ENCODE data around the gene SLC6A1.
"Not testable (repeated sequence)": the region's sequence is repeated elsewhere in the genome, so short reads cannot be mapped to it uniquely, and the experiment has no call there.

The SLC6A1 gene

DNA sequence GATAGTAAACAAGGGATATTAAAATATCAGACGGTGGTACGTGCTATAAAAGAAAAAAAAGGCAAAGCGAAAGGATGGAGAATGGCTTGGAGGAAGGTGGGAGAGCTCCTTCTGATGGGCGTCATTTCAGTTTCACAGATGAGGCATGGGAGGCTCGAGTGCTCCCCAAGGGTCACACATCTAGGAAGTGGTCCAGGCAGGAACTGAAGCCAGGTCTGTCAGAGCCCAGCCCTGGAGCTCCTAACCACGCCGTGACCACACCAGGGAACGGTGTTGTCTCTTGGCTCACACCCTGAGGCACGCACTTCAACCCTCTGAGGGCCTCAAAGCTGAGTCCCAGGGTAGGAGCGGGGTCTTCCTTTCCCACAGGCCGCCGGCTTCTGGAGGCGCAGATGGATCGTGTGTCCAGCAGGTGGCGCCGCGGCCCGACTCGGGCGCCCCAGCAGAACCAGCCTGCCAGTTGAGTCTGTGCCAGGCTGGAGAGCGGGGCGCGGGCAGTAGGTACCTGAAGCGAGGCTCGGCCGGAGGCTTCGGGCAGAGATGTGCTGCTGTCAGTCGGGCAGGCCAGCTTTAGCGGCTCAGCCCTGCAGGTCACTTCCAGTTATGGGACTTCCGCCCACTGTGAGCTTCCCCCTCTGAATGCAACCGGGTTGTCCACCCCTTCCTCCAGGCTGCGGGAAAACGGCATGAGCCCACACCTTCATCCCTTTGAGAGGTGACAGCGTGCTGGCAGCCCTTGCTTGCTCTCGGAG, 68.1 kb downstream of the SLC6A1 start:
- DNase-seq (ENCODE audit: low spot score), result peak; percentile 32

DNA sequence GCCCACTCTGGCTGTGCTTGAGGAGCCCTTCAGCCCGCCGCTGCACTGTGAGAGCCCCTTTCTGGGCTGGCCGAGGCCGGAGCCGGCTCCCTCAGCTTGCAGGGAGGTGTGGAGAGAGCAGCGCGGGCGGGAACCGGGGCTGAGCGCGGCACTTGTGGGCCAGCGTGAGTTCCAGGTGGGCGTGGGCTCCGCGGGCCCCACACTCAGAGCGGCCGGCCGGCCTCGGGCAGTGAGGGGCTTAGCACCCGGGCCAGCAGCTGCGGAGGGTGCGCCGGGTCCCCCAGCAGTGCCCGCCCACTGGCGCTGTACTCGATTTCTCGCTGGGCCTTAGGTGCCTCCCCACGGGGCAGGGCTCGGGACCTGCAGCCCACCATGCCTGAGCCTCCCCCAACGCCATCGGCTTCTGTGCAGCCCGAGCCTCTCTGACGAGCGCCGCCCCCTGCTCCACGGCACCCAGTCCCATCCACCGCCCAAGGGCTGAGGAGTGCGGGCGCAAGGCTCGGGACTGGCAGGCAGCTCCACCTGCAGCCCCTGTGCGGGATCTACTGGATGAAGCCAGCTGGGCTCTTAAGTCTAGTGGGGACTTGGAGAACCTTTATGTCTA, 68.8 kb downstream of the SLC6A1 start:
- not testable (repeated sequence) for DNase-seq (ENCODE audit: low spot score)

DNA sequence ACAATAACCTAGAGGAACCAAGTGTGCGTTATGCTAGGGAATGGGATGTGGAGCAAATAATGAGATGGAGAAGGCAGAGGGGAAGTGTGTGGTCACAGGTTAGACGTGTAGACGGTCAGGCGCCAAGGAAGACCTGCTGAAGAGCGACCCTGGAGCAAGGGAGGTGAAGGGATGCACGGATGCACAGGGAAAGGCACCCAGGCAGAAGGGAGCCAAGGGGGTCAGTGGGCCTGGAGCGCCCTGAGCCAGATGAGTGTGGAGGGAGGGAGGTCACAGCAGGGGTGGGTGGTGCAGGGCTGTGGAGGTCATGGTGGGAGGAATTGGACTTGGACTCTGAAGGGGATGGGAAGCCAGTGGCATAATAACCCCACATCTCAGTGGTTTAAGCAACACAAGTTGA, 70.2 kb downstream of the SLC6A1 start:
- no peak for DNase-seq (ENCODE audit: low spot score)

DNA sequence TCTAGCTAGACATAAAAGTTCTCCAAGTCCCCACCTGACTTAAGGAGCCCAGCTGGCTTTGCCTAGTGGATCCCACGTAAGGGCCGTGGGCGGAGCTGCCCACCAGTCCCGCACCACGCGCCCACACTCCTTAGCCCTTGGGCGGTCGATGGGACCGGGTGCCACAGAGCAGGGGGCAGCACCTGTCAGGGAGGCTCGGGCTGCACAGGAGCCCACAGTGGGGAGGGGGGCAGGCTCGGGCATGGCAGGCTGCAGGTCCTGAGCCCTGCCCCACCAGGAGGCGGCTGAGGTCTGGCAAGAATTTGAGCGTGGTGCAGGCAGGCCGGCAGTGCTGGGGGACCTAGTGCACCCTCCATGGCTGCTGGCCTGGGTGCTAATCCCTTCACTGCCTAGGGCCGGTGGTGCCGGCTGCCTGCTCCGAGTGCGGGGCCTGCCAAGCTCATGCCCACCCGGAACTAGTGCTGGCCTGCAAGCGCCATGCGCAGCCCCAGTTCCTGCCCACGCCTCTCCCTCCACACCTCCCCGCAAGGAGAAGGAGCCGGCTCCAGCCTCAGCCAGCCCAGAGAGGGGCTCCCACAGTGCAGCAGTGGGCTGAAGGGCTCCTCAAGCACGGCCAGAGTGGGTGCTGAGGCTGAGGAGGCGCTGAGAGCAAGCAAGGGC, 78.7 kb downstream of the SLC6A1 start:
- DNase-seq (ENCODE audit: low spot score), result no peak

DNA sequence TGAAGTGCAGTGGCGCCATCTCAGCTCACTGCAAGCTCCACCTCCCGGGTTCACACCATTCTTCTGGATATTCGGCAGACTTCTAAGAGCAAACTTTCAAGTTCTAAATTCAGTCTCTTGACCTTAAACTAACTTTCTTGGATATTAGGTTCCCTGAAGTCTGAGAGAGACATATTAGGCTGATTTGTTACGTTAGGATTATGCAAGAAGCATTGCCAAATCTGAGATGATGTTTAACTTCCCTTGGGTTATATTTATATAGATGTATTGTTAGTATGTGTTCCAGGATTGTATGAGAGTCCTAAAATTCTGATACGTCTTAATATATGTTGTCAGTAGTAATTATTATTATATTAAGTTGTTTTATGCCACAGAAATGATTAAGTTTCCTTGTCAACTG, 80.1 kb downstream of the SLC6A1 start:
- no peak for DNase-seq (ENCODE audit: low spot score)

DNA sequence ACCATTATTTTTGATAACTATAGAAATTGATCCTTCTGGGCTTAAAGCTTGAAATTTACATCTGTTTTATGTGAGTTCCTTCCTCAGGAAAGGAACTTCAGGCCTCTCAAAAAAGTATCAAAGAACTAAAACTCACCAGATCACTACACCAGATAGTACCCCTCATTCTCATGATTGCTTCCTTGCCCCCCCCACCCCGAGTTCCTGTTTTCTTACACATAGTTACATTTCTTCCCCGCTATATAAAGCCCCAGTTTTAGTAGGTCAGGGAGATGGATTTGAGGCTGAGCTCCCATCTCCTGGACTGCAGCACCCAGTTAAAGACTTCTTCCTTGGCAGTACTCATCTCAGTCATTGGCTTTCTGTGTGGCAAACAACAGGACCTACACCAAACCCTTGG, 81.5 kb downstream of the SLC6A1 start:
- no peak for DNase-seq (ENCODE audit: low spot score)

DNA sequence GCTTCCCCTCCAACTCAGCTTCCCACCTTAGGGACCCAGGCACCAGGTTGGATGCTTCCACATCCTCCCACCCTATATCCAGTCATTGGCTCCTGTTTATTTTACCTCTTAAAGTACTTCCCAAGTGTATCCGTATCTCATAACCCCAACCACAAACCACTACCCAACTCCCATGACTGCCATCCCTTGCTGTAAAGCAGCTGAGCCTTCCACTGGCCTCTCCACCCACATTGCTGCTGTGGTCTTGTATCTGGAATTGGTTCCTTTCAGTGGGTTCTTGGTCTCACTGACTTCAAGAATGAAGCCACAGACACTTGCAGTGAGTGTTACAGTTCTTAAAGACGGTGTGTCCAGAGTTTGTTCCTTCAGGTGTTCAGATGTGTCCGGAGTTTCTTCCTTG, 81.9 kb downstream of the SLC6A1 start:
- DNase-seq (ENCODE audit: low spot score), result no peak

DNA sequence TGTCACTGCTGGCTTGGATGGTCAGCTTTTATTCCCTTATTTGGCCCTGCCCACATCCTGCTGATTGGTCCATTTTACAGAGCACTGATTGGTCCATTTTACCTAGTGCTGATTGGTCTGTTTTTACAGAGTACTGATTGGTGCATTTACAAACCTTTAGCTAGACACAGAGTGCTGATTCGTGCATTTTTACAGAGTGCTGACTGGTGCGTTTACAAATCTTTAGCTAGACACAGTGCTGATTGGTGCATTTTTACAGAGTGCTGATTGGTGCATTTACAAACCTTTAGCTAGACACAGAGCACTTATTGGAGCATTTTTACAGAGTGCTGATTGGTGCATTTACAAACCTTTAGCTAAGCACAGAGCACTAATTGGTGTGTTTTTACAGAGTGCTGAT, 82.6 kb downstream of the SLC6A1 start:
- not testable (repeated sequence) for DNase-seq (ENCODE audit: low spot score)

DNA sequence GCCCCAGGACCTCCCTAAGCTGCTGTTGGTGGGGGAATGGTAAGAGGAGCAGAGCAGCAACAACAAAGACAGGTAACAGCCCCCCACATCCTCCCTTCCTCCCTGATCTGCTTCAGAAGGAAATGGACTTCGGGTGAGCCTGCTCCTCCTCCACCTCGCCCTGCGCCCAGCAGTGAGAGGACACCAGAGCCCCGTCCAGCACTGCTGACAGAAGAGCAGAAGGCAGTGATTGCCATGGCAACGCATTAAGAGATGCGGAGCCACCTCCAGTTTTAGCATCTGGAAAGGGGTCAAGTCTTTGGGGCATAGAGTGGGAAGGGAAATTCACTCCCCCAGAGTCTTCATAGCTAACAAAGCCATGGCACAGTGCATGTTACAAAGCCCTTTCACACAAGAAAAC, 84.2 kb downstream of the SLC6A1 start:
- DNase-seq (ENCODE audit: low spot score), result no peak

DNA sequence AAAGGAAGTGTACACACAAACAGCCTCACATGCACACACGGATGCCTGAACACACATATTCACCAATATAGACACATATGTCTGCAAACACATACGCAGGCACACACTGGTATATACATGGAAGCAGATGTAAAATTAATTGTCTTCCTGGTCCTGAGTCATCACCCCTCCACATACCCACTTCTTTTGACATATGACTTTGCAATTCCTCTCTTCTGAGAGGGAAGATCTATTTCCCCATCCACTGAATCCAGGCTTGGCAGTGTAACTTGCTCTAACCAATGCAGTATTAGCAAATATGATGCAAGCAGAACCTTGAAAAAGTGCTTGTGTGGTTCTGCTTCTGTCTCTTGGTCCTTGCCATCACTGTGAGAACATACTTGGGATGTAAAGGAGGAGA, 84.9 kb downstream of the SLC6A1 start:
- no peak for DNase-seq (ENCODE audit: low spot score)

DNA sequence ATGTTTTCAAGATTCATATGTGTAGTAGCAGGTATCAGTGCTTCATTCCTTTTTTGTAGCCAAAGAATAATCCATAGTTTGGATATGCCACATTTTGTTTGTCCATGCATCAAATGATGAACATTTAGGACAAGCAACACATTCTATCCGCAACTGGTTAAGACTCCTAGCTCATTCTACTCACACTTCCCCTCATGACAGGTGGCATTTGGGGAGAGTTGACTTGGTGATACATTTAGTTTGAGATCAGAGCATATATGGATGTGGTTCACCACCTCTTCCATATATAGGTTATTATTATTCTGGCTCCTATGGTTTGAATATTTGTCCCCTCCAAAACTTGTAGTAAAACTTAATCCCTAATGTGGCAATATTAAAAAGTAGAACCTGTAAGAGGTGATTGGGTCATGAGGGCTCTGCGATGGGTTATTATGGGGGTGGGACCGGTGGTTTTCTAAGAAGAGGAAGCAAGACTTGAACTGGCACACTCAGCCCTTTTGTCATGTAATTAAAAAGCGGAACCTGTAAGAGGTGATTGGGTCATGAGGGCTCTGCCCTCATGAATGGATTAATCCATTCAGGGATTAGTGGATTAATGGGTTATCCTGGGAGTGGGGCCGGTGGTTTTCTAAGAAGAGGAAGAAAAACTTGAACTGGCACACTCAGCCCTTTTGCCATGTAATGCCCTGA, 86.4 kb downstream of the SLC6A1 start:
- no peak for DNase-seq (ENCODE audit: low spot score)

DNA sequence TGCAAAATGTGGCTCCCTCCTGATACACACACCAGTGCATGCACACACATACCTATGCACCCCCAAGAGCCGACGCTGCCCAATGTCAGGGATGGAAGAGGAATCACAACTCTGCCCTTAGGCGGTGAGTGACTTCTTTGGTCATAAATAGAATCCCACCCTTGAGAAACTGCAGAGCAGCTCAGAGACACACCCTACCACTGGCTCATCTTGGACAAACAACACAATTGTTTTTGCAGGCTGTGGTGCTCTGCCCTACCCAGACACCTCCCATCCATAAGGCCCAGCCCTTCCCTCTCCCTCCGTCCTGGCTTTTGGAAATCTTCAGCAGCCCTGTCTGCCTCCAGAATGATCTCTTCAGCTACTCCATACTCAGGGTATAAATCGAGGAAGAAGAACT, 87.9 kb downstream of the SLC6A1 start:
- DNase-seq (ENCODE audit: low spot score), result no peak

DNA sequence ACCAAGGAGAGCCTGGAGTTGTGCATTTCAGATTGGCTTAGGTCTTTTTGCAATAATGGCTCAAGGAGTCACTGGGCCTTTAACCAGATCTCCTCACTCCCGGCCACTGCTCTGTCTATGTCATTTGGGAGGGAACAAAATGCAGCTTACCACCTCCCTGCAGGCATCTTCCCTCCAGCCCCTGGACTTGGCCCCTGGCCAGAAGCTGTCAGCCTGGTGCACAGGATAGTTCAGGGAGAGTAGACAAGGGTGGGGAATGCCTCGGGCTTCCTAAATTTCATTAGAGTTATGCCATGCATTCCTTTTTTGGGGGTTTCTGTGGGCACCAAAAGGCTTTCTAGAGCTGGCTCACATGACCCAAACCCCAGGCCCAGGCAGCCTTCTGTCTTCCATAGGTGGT, 91.5 kb downstream of the SLC6A1 start:
- DNase-seq (ENCODE audit: low spot score), result no peak

DNA sequence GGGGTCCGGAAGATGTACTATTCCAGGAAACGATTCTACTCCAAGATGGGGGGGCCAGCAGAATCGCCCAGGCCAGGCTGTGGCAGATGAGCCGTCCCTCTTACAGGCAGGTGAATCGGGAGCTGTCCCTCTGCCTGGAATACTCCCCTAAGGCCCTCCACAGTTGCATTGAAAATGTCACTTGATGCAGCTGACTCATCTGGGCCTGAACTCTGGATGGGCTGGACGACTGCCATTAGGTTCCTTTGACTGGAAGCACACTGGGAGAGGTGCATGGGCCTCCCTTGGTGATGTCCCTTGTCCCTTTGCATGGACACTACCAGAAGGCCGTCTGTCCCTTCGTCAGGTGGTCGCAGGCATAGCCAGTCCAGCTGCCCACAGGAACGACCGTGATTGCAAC, 92.1 kb downstream of the SLC6A1 start:
- DNase-seq (ENCODE audit: low spot score), result no peak

DNA sequence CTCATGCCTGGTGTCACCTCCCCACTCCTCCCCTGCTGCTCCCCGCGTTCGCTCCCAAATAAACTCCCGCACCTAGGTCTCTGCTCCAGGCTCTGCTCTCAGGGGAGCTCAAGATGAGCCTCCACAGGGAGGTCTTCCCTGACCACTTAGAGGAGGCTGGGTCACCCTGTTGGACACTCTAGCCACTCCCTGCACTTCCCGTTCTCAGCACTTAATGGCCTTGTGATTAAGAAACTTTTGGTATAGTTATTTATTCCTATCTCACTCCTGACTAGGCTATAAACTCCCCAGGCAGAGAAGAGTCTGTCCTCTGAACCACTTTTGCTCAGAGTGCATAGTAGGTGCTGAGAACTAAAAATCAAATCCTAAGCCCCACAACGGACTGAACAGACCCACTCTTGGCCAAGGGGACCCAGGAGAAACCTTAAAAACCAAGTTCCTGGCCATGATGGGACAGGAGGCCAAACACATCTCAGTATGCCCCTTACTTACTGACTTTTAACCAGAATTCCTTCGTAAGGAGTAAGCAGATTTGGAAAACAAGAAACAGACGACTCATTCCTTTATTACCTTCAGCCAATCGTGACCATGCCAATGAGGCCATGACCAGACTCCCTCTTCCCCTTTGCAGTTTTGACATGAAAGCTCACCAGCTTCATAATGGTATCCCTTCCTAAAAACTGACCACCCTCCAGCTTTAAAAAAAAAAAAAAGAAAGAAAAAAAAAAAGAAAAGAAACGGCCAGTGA, 92.7 kb downstream of the SLC6A1 start:
- no peak for DNase-seq (ENCODE audit: low spot score)

DNA sequence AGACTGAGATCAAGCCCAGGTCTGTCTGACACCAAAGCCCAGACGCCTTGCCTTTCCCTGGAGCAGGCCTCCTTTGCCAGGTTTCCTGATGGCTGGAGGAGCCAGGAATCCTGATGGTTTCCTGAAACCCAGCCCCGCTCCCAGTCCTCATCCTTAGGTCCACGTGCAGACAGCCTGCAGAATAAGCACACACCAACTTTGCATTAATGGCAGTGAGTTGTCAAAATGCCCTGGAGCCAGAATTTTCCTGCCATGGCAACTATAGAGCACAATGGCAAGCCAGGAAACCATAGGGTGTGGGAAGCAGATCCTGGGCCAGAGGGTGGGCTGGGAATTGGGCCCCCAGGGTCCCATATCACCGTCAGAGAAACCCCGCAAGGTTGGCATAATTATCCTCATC, 94.3 kb downstream of the SLC6A1 start:
- DNase-seq (ENCODE audit: low spot score), result no peak

DNA sequence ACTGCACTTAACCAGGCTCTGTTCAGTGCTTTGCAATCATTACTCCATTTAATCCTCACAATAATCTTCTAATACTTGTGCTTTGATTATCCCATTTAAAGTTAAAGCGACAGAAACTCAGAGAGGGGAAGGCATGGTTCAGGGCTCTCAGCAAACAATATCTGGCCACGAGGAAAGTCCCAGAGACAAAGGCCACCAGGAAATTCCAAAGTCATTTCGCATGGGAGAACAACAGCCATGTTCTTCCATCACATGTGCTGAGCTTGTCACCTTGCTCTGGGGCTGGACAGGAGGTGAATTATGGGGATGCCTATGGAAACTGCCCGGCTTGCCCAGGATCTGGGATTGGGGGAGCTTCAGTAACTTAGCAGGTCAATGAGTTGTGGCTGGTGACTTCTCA, 95.5 kb downstream of the SLC6A1 start:
- no peak for DNase-seq (ENCODE audit: low spot score)

DNA sequence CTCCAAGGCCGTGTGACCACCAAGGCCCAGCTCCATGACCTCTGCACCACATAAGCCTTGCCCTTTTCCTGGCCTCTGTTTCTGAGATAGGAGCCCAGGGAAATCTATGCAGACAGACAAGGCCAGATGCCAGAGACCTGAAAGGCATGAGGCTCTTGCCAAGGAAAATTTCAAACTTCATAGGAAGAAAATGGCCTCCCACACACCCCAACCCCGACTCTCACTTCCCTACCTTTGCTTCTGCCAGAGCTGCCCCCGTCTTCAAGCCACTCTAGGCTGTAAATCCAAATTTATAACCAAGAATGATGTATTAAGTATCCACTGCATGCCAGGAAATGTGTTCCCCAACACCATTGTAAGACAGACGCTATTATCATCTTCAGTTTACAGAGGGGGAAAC, 96.3 kb downstream of the SLC6A1 start:
- DNase-seq (ENCODE audit: low spot score), result no peak
